Measurements from ENCODE around the gene ZNF12.
"Not testable (repeated sequence)": the region's sequence is repeated elsewhere in the genome, so short reads cannot be mapped to it uniquely, and the experiment has no call there.

The ZNF12 gene

DNA sequence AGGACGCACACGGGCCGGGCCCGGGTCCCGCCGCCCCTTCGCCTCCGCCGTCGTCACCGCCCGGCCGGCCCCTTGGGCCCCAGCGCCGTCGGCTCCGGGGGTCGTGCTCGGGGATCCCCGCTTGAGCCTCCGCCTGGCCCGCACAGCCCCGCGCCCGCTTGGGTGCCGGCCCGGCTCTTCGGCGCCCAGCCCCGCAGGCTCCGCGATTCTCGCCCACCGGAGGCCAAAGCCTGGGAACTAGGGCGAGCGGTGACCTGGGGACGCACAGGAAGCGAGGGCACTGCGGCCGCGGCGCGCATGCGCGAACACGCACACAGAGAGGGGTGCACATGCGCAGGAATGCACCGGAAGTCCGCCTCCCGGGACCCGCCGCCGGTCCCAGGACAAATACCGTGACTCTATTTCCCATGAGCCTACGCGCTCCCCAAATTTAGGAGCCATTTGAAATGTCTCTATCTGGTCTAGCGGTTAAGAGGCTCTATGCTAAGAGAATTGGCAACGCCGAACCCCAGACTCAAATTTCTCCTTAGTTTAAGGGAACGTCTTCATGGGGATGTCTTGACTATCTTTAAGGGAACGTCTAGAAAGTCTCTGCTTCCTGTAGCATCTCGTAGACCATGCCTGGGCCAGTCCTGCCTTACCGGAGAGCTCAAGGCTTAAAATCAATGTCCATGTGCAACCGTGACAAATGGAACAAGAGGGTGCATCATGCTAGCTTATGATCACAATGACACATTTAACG lies at the start of gene ZNF12:
Gene ZNF12, minus strand, starts transcription at position 282 of the 742 bp plus-strand sequence. CDS start 1,774 bp downstream, outside the sequence.
- peak; percentile 95 for DNase-seq

DNA sequence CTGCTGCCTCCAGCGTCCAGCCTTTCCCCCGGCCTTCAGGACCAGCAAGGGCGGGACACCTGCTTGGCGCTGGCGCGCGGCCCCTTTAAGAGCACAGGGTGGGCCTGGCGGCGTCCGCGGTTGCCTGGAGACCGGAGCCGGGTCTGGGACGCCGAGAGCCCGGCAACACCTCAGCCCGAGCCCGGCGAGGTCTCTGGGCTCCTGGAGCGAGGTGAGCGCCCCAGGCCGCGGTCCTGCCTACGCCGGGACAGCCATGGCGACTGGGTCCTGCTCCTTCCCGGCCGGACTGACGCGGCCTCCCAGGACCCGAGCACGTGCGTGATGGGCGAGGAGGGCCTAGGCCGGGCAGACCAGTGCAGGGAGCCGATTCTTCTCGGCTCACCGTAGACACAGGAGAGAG lies 47.2 kb upstream of the ZNF12 start, which contains the start of gene RSPH10B2:
Gene RSPH10B2, plus strand, starts transcription at position 140 of the 400 bp plus-strand sequence. CDS start 3,575 bp downstream, outside the sequence.
- not testable (repeated sequence) for DNase-seq

- not testable (repeated sequence) for DNase-seq
These were observed 43.4 kb upstream of the ZNF12 start for GRCh38 chr7:6750173-6750572.

- not testable (repeated sequence) for DNase-seq
These were observed 42.6 kb upstream of the ZNF12 start for GRCh38 chr7:6749335-6749734.

GRCh38 chr7:6744410-6745100 lies 37.8 kb upstream of the ZNF12 start:
- not testable (repeated sequence) for DNase-seq

DNA sequence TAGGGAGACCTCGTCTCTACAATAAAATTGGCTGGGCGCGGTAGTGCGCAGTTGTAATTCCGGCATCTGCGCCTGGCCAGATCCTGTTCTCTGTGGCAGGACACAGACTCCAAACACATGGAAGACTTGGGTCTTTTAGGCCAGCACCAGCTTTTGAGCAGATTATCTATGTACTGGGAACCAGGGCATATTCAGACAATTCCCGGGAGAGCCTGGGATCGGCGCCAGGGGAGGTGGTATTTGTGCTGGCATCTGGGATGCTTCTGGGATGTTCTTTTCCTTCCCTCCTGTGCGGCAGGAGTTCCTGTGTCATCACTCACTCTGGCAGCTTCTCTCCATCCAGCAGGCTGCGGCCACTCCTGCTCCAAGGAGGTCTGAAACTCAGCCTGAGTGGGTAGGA lies 31.7 kb upstream of the ZNF12 start:
- not testable (repeated sequence) for DNase-seq

- DNase-seq: no peak
These were observed 23.5 kb upstream of the ZNF12 start for GRCh38 chr7:6730343-6730633.

GRCh38 chr7:6729492-6730342 lies 23.0 kb upstream of the ZNF12 start:
- DNase-seq: peak; percentile 98

GRCh38 chr7:6728893-6729491 lies 22.2 kb upstream of the ZNF12 start:
- DNase-seq: not testable (repeated sequence)

DNA sequence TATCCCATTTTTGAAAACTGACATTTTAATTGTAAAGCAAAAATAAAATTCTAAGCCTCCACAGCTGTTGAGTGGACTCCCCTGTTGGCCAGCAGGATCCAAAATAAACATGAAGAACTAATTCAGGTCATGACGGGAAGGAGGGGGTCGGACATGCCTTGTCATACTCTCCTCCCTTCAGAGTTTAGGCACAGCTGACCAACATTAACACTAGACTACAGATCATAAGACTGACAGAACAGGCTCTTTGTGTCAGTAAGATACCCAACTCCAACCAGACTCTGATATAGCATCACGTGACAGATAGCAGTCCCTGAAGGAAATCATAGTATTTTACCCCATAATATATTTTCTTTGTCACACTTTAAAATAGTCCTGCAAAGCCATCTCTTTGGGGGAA lies 20.9 kb upstream of the ZNF12 start:
- no peak for DNase-seq

GRCh38 chr7:6726341-6726740 lies 19.6 kb upstream of the ZNF12 start:
- not testable (repeated sequence) for DNase-seq

DNA sequence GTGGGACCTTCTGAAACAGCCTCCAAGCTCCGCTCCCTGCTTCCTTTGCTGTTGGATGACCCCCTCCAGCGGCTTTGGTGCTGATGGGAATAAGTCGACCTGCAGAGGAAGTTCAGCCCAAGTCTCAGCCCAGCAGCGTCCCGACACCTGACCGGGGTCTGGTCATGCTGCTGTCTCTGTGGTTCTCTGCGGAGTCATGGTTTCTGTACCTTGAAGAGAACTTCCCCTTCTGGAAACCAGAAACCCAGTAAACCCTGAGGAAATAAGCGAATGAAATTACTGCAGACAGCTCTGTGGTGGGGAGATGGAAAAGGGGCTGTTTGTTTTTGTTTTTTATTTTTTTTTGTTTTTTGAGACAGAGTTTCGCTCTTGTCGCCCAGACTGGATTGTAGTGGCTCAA lies 18.3 kb upstream of the ZNF12 start:
- DNase-seq: no peak

- DNase-seq: not testable (repeated sequence)
These were observed 17.6 kb upstream of the ZNF12 start for GRCh38 chr7:6724351-6724750.

DNA sequence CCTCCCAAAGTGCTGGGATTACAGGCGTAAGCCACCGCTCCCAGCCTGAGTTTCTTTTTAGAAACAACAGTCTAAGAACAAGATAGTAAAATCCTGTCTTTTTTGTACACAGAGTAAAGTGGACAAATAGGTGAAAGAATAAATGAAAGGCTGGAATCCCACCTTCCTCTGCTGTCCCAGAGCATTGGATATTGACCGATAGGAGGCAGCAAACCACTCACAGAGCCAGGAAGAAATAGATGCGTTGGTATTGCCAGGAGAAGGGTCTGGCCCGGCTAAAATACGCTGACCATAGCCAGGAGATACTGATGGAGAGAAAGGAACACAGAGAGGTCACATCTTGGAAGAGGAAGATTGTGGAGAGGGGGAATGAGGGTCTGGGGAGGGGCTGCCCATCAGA lies 11.4 kb upstream of the ZNF12 start:
- no peak for DNase-seq

- not testable (repeated sequence) for DNase-seq
These were observed 9.2 kb upstream of the ZNF12 start for GRCh38 chr7:6715898-6716297.

DNA sequence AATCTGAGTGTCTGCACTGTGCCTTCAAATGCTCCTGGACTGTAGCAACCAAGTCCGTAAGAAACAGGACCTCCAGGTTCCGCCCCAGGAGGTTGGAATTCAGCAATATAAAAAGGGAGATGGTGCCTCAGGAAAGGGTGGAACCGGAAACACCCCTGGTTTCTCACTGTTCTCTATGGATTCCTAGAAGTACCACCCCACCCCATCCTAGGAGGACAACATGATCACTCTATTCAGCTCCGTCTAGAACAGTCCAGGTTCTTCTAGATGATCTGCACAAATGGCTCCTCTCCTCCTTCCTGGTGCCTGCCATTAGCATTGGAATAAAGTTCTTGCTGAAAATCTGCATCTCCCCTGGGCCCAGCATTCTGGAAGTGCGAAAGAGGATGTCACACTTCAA lies 7.6 kb upstream of the ZNF12 start:
- DNase-seq: no peak

GRCh38 chr7:6709808-6710207 lies 3.1 kb upstream of the ZNF12 start:
- no peak for DNase-seq

DNA sequence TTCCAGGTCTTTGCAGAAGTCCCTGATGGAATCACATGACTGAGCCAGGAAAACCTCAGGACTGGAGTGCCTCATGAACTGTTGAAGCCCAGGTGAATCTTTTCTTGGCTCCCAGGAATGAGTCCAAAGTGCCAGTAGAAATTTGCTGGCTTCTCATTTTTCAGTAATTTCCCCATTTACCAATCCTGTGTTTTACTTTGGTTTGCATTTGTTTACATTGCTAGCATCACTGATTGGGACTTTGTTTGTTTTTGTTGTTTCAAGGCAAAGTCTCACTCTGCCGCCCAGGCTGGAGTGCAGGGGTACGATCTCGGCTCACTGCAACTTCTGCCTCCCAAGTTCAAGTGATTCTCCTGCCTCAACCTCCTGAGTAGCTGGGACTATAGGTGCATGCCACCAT lies 1.6 kb upstream of the ZNF12 start:
- DNase-seq: no peak

DNA sequence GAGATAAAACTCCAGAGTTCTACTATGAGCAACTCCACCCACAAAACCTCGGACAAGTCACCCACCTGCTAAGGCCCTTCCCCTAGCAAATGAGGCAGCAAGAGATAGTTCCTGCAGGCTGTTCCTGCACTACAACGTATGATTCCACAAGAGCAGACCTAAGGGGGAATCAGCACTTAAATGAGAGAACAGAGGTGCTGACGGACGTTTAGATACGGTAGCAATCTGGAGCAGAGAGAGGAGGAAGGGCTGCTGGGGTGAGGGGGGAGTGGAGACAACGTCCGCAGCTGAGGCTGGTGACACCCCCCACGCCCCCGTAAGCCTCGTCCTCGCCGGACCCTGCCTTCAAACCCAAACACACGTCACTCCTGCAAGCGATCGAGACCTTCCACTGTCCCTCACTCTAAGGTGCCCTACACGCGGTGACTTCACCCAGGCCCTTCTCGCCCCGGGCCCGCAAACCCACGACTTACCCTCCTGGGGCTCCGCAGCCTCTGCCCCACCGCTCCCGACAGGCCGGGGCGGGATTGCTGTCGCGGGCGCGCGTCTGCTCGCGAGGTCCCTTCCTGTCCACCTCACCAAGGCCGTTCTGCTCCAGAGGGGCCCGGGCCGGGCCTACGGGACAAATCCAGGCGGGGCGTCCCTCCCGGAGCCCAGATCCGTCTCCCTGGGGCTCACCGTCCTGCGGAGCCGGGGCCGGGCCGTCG lies 635 bp downstream of the ZNF12 start:
- DNase-seq: no peak

DNA sequence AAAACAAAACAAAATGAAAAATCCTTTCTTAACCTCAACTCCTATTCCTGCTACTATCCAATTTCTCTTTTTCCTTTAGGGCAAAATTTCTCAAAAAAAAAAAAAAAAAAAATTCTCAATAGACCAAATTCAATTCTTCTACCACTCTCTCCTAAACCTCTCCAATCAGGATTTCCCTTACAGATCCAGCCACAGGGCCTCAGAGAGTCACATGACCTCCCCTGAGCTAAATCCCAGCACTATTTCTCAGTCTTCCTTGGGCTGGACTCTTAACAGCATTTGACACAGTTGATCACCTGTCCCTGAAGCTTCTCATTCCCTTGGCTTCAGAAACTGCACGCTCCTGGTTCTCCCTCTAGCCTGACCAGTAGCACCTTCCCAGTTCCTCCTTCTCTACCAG lies 4.9 kb downstream of the ZNF12 start:
- no peak for DNase-seq

GRCh38 chr7:6700793-6701192 lies 6.0 kb downstream of the ZNF12 start:
- DNase-seq: no peak

- DNase-seq: no peak
These were observed 15.1 kb downstream of the ZNF12 start for GRCh38 chr7:6691609-6692106.
